HG03432 (cell line): ENCODE results near the gene ZNF423.
A peak's percentile ranks its signal among the peaks of the same experiment; 100 is the strongest.

Experiments
- ATAC-seq: cut with Tn5 transposase; IDR thresholded peaks from one replicate; pipeline ENCODE4 v1.9.1; 2021; ENCODE audit warnings: mild to moderate bottlenecking, moderate library complexity; ENCODE audit not compliant: unreplicated experiment

The ZNF423 gene

GRCh38 chr16:49827805-49828438, 28.0 kb downstream of the ZNF423 start:
- ATAC-seq: no peak

- no peak for ATAC-seq
Observed at GRCh38 chr16:49826515-49826914, 29.4 kb downstream of the ZNF423 start.

- ATAC-seq: no peak
Observed at GRCh38 chr16:49825041-49825440, 30.9 kb downstream of the ZNF423 start.

- no peak for ATAC-seq
Observed at GRCh38 chr16:49824593-49824992, 31.3 kb downstream of the ZNF423 start.

GRCh38 chr16:49822649-49823370, 33.1 kb downstream of the ZNF423 start:
- ATAC-seq: no peak

GRCh38 chr16:49821614-49822282, 34.2 kb downstream of the ZNF423 start:
- ATAC-seq: no peak

- ATAC-seq: no peak
Observed at GRCh38 chr16:49821156-49821555, 34.8 kb downstream of the ZNF423 start.

GRCh38 chr16:49817754-49818507, 38.0 kb downstream of the ZNF423 start:
- ATAC-seq: no peak

GRCh38 chr16:49816875-49817274, 39.0 kb downstream of the ZNF423 start:
- no peak for ATAC-seq

- ATAC-seq: no peak
Observed at GRCh38 chr16:49811644-49812334, 44.1 kb downstream of the ZNF423 start.

- no peak for ATAC-seq
Observed at GRCh38 chr16:49810831-49811230, 45.1 kb downstream of the ZNF423 start.

- no peak for ATAC-seq
Observed at GRCh38 chr16:49809561-49809960, 46.4 kb downstream of the ZNF423 start.

- no peak for ATAC-seq
Observed at GRCh38 chr16:49809062-49809461, 46.9 kb downstream of the ZNF423 start.

- no peak for ATAC-seq
Observed at GRCh38 chr16:49806446-49806845, 49.5 kb downstream of the ZNF423 start.

GRCh38 chr16:49801290-49801689, 54.6 kb downstream of the ZNF423 start:
- no peak for ATAC-seq

- ATAC-seq: peak; percentile 66
Observed at GRCh38 chr16:49800876-49801275, 55.0 kb downstream of the ZNF423 start.

- ATAC-seq: no peak
Observed at GRCh38 chr16:49800441-49800840, 55.5 kb downstream of the ZNF423 start.

GRCh38 chr16:49799172-49799571, 56.7 kb downstream of the ZNF423 start:
- no peak for ATAC-seq

GRCh38 chr16:49795513-49795912, 60.4 kb downstream of the ZNF423 start:
- no peak for ATAC-seq

- ATAC-seq: no peak
Observed at GRCh38 chr16:49793244-49793643, 62.7 kb downstream of the ZNF423 start.

- ATAC-seq: no peak
Observed at GRCh38 chr16:49789616-49790015, 66.3 kb downstream of the ZNF423 start.
